ENCODE data around the gene EIF3I. TPM values are rescaled to one million over a fixed set of nuclear protein-coding genes. Genes with fewer than 3 reads are reported as not detected.

Gene EIF3I
- total RNA-seq, 1 experiment from 2014 or later: 178 TPM

DNA sequence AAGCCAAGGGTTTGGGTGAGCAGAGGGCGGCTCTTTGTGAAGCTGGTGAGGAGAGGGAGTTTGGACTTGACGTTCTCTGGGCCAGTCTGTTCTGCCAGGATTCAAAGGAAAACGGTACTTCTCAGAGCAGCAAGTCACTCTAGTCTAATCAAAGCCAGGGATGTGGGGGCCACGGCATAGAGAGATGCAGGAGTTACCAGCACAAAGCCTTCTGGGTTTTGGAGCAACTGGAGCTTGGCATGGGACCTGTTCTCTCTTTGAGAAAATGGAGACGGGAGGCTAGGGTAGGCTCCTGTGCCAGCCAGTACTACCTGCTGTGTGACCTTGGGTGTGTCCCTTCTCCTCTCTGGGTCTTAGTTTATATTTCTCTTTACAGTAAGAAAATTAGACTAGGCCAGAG lies 40.6 kb upstream of the EIF3I start:
- peaks cover 30% of the 10 kb centered on the region for H3K36me3 ChIP-seq (ENCODE audit: insufficient read depth, low read length)
- no peaks in the 10 kb centered on the region for H3K27me3 ChIP-seq (ENCODE audit: low read length)
- peaks cover 6% of the 10 kb centered on the region for H4K20me1 ChIP-seq (ENCODE audit: insufficient read depth, low read depth, low read length)
- H3K4me2 ChIP-seq (ENCODE audit: low read depth, low read length, poor library complexity, severe bottlenecking): peak overlapping the region; percentile 96
- DNase-seq: no peak
- no peak overlapping the region for H2AFZ ChIP-seq (ENCODE audit: low read length)
- H3K9me2 ChIP-seq (replicated peaks; ENCODE audit: insufficient read depth, low read length): no peaks in the 10 kb centered on the region
- no peak overlapping the region for H3K9ac ChIP-seq (ENCODE audit: low read length)
- H3K4me3 ChIP-seq (ENCODE audit: low read length): peak overlapping the region; percentile 84; the same call in 1 of the 2 replicates
- no peak overlapping the region for H3K27ac ChIP-seq (ENCODE audit: low read length)
- H3K9me3 ChIP-seq (ENCODE audit: low read length): no peaks in the 10 kb centered on the region
- peaks cover 57% of the 10 kb centered on the region for H3K79me2 ChIP-seq (ENCODE audit: low read length)
- H3K4me1 ChIP-seq (ENCODE audit: low read length): peaks cover 29% of the 10 kb centered on the region

DNA sequence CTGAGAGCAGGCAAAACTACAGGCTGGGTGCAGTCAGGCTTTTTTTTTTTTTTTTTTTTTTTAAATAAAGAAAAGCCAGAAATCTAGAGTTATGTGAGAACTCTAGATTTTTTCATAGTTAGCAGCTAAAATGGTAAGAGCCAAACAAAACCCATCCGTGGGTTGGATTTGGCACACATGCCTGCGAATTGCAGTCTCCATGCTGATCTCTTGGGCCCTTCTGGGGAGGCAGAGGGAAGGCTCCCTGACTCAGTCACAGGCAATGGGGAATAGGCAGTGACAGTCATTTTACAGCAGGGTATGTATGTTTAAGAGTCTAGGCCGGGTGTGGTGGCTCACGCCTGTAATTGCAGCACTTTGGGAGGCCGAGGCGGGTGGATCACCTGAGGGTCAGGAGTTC lies 40.1 kb upstream of the EIF3I start:
- peaks cover 6% of the 10 kb centered on the region for H4K20me1 ChIP-seq (ENCODE audit: insufficient read depth, low read depth, low read length)
- DNase-seq: no peak
- peaks cover 29% of the 10 kb centered on the region for H3K4me1 ChIP-seq (ENCODE audit: low read length)
- H3K4me2 ChIP-seq (ENCODE audit: low read depth, low read length, poor library complexity, severe bottlenecking): peak overlapping the region; percentile 96
- H3K36me3 ChIP-seq (ENCODE audit: insufficient read depth, low read length): peaks cover 34% of the 10 kb centered on the region
- H3K9me2 ChIP-seq (replicated peaks; ENCODE audit: insufficient read depth, low read length): no peaks in the 10 kb centered on the region
- H3K9ac ChIP-seq (ENCODE audit: low read length): no peak overlapping the region
- no peaks in the 10 kb centered on the region for H3K27me3 ChIP-seq (ENCODE audit: low read length)
- no peak overlapping the region for H2AFZ ChIP-seq (ENCODE audit: low read length)
- H3K4me3 ChIP-seq (ENCODE audit: low read length): no peak overlapping the region
- H3K79me2 ChIP-seq (ENCODE audit: low read length): peaks cover 60% of the 10 kb centered on the region
- no peak overlapping the region for H3K27ac ChIP-seq (ENCODE audit: low read length)
- H3K9me3 ChIP-seq (ENCODE audit: low read length): no peaks in the 10 kb centered on the region

DNA sequence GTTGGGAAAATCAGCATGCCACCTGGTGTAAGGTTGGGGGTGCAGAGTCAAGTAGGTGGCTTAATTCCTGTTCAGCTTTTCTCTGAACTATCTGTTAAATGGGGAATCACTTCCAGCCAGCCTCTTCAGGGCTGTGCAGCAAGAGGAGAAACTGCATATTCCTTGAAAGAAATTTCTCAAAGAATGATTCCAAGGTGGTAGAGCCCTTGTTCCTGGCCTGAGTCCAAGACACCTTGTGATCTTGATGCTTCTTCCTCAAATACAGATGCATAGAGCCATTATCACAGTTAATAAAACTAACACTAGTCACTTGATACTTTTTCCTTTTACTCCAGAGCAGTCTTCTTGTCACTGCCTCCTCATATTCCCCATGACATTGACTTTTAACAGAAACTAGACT lies 37.6 kb upstream of the EIF3I start:
- no peaks in the 10 kb centered on the region for H3K9me2 ChIP-seq (replicated peaks; ENCODE audit: insufficient read depth, low read length)
- DNase-seq: no peak
- no peaks in the 10 kb centered on the region for H3K9me3 ChIP-seq (ENCODE audit: low read length)
- no peak overlapping the region for H3K4me2 ChIP-seq (ENCODE audit: low read depth, low read length, poor library complexity, severe bottlenecking)
- peaks cover 58% of the 10 kb centered on the region for H3K36me3 ChIP-seq (ENCODE audit: insufficient read depth, low read length)
- H3K4me3 ChIP-seq (ENCODE audit: low read length): no peak overlapping the region
- peaks cover 18% of the 10 kb centered on the region for H3K4me1 ChIP-seq (ENCODE audit: low read length)
- no peak overlapping the region for H2AFZ ChIP-seq (ENCODE audit: low read length)
- no peak overlapping the region for H3K9ac ChIP-seq (ENCODE audit: low read length)
- no peaks in the 10 kb centered on the region for H3K27me3 ChIP-seq (ENCODE audit: low read length)
- H4K20me1 ChIP-seq (ENCODE audit: insufficient read depth, low read depth, low read length): peaks cover 13% of the 10 kb centered on the region
- no peak overlapping the region for H3K27ac ChIP-seq (ENCODE audit: low read length)
- peaks cover 64% of the 10 kb centered on the region for H3K79me2 ChIP-seq (ENCODE audit: low read length)

DNA sequence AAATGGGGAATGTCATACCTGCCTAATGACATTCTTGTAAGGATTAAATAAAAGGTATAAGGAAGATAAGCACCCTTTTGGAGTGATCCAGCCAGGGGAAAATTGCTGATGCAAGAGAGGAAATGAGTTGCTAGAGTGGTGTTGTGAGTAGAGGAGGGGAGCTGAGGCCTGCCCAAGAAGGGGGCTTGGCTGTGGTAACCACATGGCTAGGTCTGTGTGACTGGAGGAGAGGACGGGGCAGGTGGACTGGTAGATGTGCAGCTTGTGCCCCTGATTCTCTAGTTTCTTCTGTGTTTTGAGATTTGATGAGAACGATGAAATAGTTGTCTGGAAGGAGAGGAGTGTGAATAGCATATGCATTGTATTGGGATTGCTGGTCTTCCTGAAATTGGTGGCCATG lies 36.1 kb upstream of the EIF3I start:
- Histone ChIP-seq H3K27ac (ENCODE audit: low read length) (peak overlapping the region; percentile 56; the same call in 1 of the 2 replicates), H3K9me2 (replicated peaks; ENCODE audit: insufficient read depth, low read length) (no peaks in the 10 kb centered on the region), H3K9me3 (ENCODE audit: low read length) (no peaks in the 10 kb centered on the region), H3K4me3 (ENCODE audit: low read length) (no peak overlapping the region), H4K20me1 (ENCODE audit: insufficient read depth, low read depth, low read length) (peaks cover 13% of the 10 kb centered on the region), H2AFZ (ENCODE audit: low read length) (no peak overlapping the region), H3K4me2 (ENCODE audit: low read depth, low read length, poor library complexity, severe bottlenecking) (no peak overlapping the region), H3K9ac (ENCODE audit: low read length) (no peak overlapping the region; the same call in 1 of the 2 replicates), H3K27me3 (ENCODE audit: low read length) (no peaks in the 10 kb centered on the region), H3K36me3 (ENCODE audit: insufficient read depth, low read length) (peaks cover 62% of the 10 kb centered on the region), H3K4me1 (ENCODE audit: low read length) (peaks cover 11% of the 10 kb centered on the region), H3K79me2 (ENCODE audit: low read length) (peaks cover 52% of the 10 kb centered on the region)
- no peak for DNase-seq

DNA sequence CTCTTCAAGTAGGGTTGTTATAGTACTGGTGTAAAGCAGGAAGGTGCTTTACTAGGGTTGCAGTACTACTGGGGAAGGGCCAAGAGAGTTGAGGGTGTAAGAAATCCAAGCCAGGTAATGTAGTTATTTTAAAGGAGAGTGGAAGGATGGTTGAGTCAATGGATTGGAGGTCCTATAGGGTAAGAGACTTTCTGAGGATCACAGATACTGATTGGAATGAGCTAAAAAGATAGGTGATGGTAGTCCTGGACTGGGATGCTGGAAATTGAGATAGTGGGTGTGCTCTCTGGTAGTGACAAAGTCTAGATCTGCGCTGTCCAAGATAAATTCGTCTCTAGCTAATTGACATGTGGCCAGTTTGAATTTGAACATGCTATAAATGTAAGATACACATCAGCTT lies 35.7 kb upstream of the EIF3I start:
- H2AFZ ChIP-seq (ENCODE audit: low read length): no peak overlapping the region
- peak overlapping the region; percentile 56; the same call in 1 of the 2 replicates for H3K27ac ChIP-seq (ENCODE audit: low read length)
- no peak overlapping the region; the same call in 1 of the 2 replicates for H3K9ac ChIP-seq (ENCODE audit: low read length)
- no peaks in the 10 kb centered on the region for H3K27me3 ChIP-seq (ENCODE audit: low read length)
- peaks cover 58% of the 10 kb centered on the region for H3K36me3 ChIP-seq (ENCODE audit: insufficient read depth, low read length)
- no peak overlapping the region for H3K4me3 ChIP-seq (ENCODE audit: low read length)
- H3K4me1 ChIP-seq (ENCODE audit: low read length): peaks cover 7% of the 10 kb centered on the region
- H3K4me2 ChIP-seq (ENCODE audit: low read depth, low read length, poor library complexity, severe bottlenecking): no peak overlapping the region
- no peak for DNase-seq
- H3K9me2 ChIP-seq (replicated peaks; ENCODE audit: insufficient read depth, low read length): no peaks in the 10 kb centered on the region
- no peaks in the 10 kb centered on the region for H3K9me3 ChIP-seq (ENCODE audit: low read length)
- H4K20me1 ChIP-seq (ENCODE audit: insufficient read depth, low read depth, low read length): peaks cover 13% of the 10 kb centered on the region
- peaks cover 47% of the 10 kb centered on the region for H3K79me2 ChIP-seq (ENCODE audit: low read length)

DNA sequence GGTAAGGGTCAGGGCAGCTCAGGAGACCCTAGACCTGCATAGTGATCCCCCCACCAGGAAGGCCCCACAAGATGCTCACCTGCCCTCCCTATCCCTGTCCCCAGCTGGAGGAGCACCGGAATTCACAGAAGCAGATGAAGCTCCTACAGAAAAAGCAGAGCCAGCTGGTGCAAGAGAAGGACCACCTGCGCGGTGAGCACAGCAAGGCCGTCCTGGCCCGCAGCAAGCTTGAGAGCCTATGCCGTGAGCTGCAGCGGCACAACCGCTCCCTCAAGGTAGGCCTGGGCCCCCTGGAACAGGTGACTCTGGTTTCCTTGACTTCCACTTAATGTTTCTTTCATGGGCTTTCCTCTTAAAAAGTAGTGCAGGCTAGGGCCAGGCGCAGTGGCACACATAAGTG lies 34.4 kb upstream of the EIF3I start:
- H3K9me3 ChIP-seq (ENCODE audit: low read length): no peaks in the 10 kb centered on the region
- no peak overlapping the region for H3K9ac ChIP-seq (ENCODE audit: low read length)
- H3K27ac ChIP-seq (ENCODE audit: low read length): no peak overlapping the region
- no peak overlapping the region for H2AFZ ChIP-seq (ENCODE audit: low read length)
- peaks cover 13% of the 10 kb centered on the region for H4K20me1 ChIP-seq (ENCODE audit: insufficient read depth, low read depth, low read length)
- no peaks in the 10 kb centered on the region for H3K4me1 ChIP-seq (ENCODE audit: low read length)
- no peak overlapping the region for H3K4me2 ChIP-seq (ENCODE audit: low read depth, low read length, poor library complexity, severe bottlenecking)
- H3K36me3 ChIP-seq (ENCODE audit: insufficient read depth, low read length): peaks cover 63% of the 10 kb centered on the region
- no peak for DNase-seq
- peaks cover 34% of the 10 kb centered on the region for H3K79me2 ChIP-seq (ENCODE audit: low read length)
- H3K4me3 ChIP-seq (ENCODE audit: low read length): no peak overlapping the region
- no peaks in the 10 kb centered on the region for H3K27me3 ChIP-seq (ENCODE audit: low read length)
- no peaks in the 10 kb centered on the region for H3K9me2 ChIP-seq (replicated peaks; ENCODE audit: insufficient read depth, low read length)

DNA sequence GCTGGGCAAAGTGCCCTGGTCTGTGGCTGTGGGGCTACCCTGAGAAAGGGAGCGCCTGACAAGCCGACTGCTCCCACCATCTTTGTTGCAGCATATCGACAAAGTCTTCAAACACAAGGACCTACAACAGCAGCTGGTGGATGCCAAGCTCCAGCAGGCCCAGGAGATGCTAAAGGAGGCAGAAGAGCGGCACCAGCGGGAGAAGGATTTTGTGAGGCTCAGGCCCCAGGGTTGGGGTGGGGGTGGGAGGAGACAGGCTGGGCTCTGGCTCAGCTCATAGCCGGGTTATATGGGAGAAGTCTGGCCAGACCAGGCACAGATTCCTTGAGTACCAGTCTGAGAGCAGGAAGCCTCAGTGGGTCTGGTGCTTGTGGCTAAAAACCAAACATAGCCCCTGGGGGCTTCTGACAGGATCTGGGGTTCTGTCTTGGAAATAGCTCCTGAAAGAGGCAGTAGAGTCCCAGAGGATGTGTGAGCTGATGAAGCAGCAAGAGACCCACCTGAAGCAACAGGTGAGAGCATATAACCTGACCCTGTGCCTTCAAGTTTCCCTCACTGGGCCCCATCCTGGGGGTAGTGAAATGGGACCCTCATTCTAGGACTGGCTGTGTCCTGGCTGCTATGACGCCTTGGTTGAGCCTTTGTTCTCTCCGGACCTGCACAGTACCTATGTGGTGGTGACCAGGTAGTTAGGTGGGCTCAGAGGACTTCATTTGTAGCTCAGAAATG lies 29.8 kb upstream of the EIF3I start:
- no peak overlapping the region for H3K4me2 ChIP-seq (ENCODE audit: low read depth, low read length, poor library complexity, severe bottlenecking)
- no peak for DNase-seq
- H4K20me1 ChIP-seq (ENCODE audit: insufficient read depth, low read depth, low read length): 0 out of 2 replicates have a peak, but pooled peaks cover 6% of the 10 kb centered on the region
- H3K4me3 ChIP-seq (ENCODE audit: low read length): no peak overlapping the region
- H3K9ac ChIP-seq (ENCODE audit: low read length): no peak overlapping the region
- H3K79me2 ChIP-seq (ENCODE audit: low read length): peaks cover 1% of the 10 kb centered on the region; the same call in 1 of the 2 replicates
- H3K27me3 ChIP-seq (ENCODE audit: low read length): no peaks in the 10 kb centered on the region
- H2AFZ ChIP-seq (ENCODE audit: low read length): no peak overlapping the region
- no peaks in the 10 kb centered on the region for H3K4me1 ChIP-seq (ENCODE audit: low read length)
- H3K27ac ChIP-seq (ENCODE audit: low read length): no peak overlapping the region
- no peaks in the 10 kb centered on the region for H3K9me3 ChIP-seq (ENCODE audit: low read length)
- H3K9me2 ChIP-seq (replicated peaks; ENCODE audit: insufficient read depth, low read length): no peaks in the 10 kb centered on the region
- H3K36me3 ChIP-seq (ENCODE audit: insufficient read depth, low read length): peaks cover 41% of the 10 kb centered on the region

DNA sequence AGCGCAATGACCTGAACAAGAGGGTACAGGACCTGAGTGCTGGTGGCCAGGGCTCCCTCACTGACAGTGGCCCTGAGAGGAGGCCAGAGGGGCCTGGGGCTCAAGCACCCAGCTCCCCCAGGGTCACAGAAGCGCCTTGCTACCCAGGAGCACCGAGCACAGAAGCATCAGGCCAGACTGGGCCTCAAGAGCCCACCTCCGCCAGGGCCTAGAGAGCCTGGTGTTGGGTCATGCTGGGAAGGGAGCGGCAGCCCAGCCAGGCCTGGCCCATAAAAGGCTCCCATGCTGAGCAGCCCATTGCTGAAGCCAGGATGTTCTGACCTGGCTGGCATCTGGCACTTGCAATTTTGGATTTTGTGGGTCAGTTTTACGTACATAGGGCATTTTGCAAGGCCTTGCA lies 27.2 kb upstream of the EIF3I start:
- H3K36me3 ChIP-seq (ENCODE audit: insufficient read depth, low read length): peaks cover 17% of the 10 kb centered on the region; the same call in 1 of the 2 replicates
- H3K4me2 ChIP-seq (ENCODE audit: low read depth, low read length, poor library complexity, severe bottlenecking): no peak overlapping the region
- no peaks in the 10 kb centered on the region for H3K9me3 ChIP-seq (ENCODE audit: low read length)
- no peak overlapping the region for H3K4me3 ChIP-seq (ENCODE audit: low read length)
- H3K9me2 ChIP-seq (replicated peaks; ENCODE audit: insufficient read depth, low read length): no peaks in the 10 kb centered on the region
- H3K27me3 ChIP-seq (ENCODE audit: low read length): no peaks in the 10 kb centered on the region
- no peak overlapping the region for H2AFZ ChIP-seq (ENCODE audit: low read length)
- H3K79me2 ChIP-seq (ENCODE audit: low read length): no peaks in the 10 kb centered on the region
- DNase-seq: no peak
- H4K20me1 ChIP-seq (ENCODE audit: insufficient read depth, low read depth, low read length): no peaks in the 10 kb centered on the region
- H3K9ac ChIP-seq (ENCODE audit: low read length): no peak overlapping the region
- no peak overlapping the region for H3K27ac ChIP-seq (ENCODE audit: low read length)
- peaks cover 17% of the 10 kb centered on the region for H3K4me1 ChIP-seq (ENCODE audit: low read length)
